ENCODE data around the gene CYB5D1.

Gene CYB5D1

DNA sequence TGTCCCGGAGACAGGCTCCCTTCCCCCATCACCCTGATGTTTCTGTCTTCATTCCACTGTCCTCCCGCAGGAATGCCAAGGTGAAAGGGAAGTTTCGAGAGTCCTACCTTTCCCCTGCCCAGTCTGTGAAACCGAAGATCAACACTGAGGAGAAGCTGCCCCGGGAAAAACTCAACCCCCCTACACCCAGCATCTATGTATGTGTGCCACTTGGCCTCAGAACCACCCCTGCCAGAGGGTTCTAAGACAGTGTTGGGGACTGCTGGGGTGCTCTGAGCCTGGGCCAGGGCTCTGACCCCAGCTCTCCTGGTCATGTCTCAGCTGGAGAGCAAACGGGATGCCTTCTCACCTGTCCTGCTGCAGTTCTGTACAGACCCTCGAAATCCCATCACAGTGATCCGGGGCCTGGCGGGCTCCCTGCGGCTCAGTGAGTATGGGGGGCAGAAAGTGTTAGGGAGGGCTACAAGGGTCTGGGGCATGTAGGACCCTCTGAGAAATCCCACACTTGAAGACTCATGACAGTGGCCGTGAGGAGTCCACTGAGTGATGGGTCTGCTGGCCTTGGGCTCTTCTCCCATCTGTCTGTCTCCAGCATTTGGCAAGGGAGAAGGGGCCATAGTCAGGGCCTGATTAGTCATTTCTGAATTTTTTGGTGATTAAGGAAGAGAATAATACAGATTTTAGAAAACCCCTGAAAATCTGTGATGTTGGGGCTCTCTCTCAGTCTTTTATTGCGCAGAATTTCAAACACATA lies 7.9 kb upstream of the CYB5D1 start:
- Histone ChIP-seq H3K36me3 (ENCODE audit: control insufficient read depth, insufficient read depth, low read length) (peaks cover 13% of the 10 kb centered on the region), H3K27me3 (ENCODE audit: control insufficient read depth, insufficient read depth, low read length) (peaks cover 36% of the 10 kb centered on the region)

DNA sequence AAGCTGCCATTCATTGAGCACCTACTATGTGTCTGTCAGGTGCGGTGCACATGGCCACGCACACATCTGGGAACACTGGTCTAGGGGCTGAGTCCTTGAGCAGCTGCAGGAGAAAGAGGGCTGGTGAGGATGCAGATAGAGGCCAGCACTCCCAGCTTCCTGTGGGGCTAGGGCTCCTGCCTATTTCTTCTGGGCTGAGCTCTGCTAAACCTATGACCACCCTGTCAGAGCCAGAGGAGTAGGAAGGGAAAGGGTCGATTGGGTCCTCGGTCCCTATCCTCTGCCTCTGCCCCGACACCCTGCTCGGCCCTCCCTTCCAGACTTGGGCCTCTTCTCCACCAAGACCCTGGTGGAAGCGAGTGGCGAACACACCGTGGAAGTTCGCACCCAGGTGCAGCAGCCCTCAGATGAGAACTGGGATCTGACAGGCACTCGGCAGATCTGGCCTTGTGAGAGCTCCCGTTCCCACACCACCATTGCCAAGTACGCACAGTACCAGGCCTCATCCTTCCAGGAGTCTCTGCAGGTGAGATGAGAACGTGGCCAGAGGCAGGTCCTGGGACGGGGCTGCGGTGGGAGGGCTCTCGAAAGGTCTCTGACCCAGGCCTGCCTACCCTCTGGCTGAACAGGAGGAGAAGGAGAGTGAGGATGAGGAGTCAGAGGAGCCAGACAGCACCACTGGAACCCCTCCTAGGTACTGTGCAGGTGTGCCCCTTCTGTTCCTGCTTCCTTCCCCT lies 6.9 kb upstream of the CYB5D1 start:
- H3K36me3 ChIP-seq (ENCODE audit: control insufficient read depth, insufficient read depth, low read length), result peaks cover 9% of the 10 kb centered on the region
- peaks cover 2% of the 10 kb centered on the region for H3K4me1 ChIP-seq (ENCODE audit: control insufficient read depth, insufficient read depth, low read length)
- peak overlapping the region; percentile 85 for H3K4me3 ChIP-seq (ENCODE audit: low read depth, low read length)
- H3K9me3 ChIP-seq (ENCODE audit: control insufficient read depth, insufficient read depth, low read length), result no peaks in the 10 kb centered on the region
- H3K9ac ChIP-seq (ENCODE audit: low read depth, low read length), result peak overlapping the region; percentile 47
- peaks cover 43% of the 10 kb centered on the region for H3K27me3 ChIP-seq (ENCODE audit: control insufficient read depth, insufficient read depth, low read length)

More for the DNA sequence above, 7.9 kb upstream of the CYB5D1 start:
- Histone ChIP-seq H3K4me1 (ENCODE audit: control insufficient read depth, insufficient read depth, low read length) (peaks cover 2% of the 10 kb centered on the region), H3K4me3 (ENCODE audit: low read depth, low read length) (no peak overlapping the region), H3K9ac (ENCODE audit: low read depth, low read length) (no peak overlapping the region), H3K9me3 (ENCODE audit: control insufficient read depth, insufficient read depth, low read length) (no peaks in the 10 kb centered on the region)

DNA sequence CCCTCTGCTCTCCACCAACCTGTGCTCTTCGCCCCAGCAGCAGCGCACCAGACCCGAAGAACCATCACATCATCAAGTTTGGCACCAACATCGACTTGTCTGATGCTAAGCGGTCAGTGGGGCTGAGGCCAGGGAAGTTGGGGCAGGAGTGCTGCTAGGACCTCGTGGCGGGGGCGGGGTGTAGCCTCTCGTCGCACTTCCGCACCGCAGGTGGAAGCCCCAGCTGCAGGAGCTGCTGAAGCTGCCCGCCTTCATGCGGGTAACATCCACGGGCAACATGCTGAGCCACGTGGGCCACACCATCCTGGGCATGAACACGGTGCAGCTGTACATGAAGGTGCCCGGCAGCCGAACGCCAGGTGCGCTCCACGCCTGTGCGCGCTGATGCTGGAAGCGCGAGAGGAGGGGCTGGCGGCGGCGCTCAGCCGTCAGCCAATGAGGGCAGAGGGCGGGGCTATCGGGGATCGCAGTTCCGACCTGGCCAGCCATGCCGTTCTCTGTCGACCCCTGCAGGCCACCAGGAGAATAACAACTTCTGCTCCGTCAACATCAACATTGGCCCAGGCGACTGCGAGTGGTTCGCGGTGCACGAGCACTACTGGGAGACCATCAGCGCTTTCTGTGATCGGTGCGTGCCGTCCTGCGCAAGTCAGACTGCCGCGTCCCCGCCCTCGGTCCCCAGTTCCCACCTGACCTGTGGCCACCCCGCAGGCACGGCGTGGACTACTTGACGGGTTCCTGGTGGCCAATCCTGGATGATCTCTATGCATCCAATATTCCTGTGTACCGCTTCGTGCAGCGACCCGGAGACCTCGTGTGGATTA lies 6.2 kb upstream of the CYB5D1 start:
- Histone ChIP-seq H3K9me3 (ENCODE audit: control insufficient read depth, insufficient read depth, low read length) (no peaks in the 10 kb centered on the region), H3K4me1 (ENCODE audit: control insufficient read depth, insufficient read depth, low read length) (peaks cover 4% of the 10 kb centered on the region), H3K27me3 (ENCODE audit: control insufficient read depth, insufficient read depth, low read length) (peaks cover 50% of the 10 kb centered on the region), H3K4me3 (ENCODE audit: low read depth, low read length) (peak overlapping the region; percentile 85), H3K9ac (ENCODE audit: low read depth, low read length) (peak overlapping the region; percentile 47), H3K36me3 (ENCODE audit: control insufficient read depth, insufficient read depth, low read length) (peaks cover 9% of the 10 kb centered on the region)

DNA sequence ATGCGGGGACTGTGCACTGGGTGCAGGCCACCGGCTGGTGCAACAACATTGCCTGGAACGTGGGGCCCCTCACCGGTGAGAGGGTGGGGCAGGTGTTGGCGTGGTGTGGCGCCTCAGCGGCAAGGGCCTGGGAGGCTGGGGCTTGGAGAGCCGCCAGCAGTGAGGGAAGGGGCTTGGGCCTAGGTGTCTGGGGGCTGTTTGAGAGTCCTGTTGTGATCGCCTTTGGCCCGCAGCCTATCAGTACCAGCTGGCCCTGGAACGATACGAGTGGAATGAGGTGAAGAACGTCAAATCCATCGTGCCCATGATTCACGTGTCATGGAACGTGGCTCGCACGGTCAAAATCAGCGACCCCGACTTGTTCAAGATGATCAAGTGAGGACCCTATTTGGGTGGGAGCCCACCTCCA lies 5.5 kb upstream of the CYB5D1 start:
- Histone ChIP-seq H3K27me3 (ENCODE audit: control insufficient read depth, insufficient read depth, low read length) (peaks cover 52% of the 10 kb centered on the region), H3K4me3 (ENCODE audit: low read depth, low read length) (peak overlapping the region; percentile 30), H3K36me3 (ENCODE audit: control insufficient read depth, insufficient read depth, low read length) (peaks cover 9% of the 10 kb centered on the region), H3K9me3 (ENCODE audit: control insufficient read depth, insufficient read depth, low read length) (no peaks in the 10 kb centered on the region), H3K9ac (ENCODE audit: low read depth, low read length) (no peak overlapping the region), H3K4me1 (ENCODE audit: control insufficient read depth, insufficient read depth, low read length) (peaks cover 4% of the 10 kb centered on the region)

DNA sequence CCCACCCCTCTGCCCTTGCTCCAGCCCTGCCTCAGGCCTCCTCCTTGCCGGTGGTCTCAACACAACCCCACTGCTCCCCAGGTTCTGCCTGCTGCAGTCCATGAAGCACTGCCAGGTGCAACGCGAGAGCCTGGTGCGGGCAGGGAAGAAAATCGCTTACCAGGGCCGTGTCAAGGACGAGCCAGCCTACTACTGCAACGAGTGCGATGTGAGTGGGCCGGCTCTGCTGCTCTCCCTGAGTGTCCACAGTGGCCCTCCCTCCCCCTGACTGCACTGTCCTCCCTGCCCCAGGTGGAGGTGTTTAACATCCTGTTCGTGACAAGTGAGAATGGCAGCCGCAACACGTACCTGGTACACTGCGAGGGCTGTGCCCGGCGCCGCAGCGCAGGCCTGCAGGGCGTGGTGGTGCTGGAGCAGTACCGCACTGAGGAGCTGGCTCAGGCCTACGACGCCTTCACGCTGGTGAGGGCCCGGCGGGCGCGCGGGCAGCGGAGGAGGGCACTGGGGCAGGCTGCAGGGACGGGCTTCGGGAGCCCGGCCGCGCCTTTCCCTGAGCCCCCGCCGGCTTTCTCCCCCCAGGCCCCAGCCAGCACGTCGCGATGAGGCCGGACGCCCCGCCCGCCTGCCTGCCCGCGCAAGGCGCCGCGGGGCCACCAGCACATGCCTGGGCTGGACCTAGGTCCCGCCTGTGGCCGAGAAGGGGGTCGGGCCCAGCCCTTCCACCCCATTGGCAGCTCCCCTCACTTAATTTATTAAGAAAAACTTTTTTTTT lies 4.7 kb upstream of the CYB5D1 start:
- Histone ChIP-seq H3K4me3 (ENCODE audit: low read depth, low read length) (peak overlapping the region; percentile 39), H3K27me3 (ENCODE audit: control insufficient read depth, insufficient read depth, low read length) (peaks cover 52% of the 10 kb centered on the region), H3K9ac (ENCODE audit: low read depth, low read length) (no peak overlapping the region), H3K36me3 (ENCODE audit: control insufficient read depth, insufficient read depth, low read length) (peaks cover 9% of the 10 kb centered on the region), H3K9me3 (ENCODE audit: control insufficient read depth, insufficient read depth, low read length) (no peaks in the 10 kb centered on the region), H3K4me1 (ENCODE audit: control insufficient read depth, insufficient read depth, low read length) (peaks cover 4% of the 10 kb centered on the region)

- H3K9me3 ChIP-seq (ENCODE audit: control insufficient read depth, insufficient read depth, low read length), result no peaks in the 10 kb centered on the region
- peaks cover 9% of the 10 kb centered on the region for H3K36me3 ChIP-seq (ENCODE audit: control insufficient read depth, insufficient read depth, low read length)
- H3K4me3 ChIP-seq (ENCODE audit: low read depth, low read length), result peak overlapping the region; percentile 35
- peaks cover 5% of the 10 kb centered on the region for H3K4me1 ChIP-seq (ENCODE audit: control insufficient read depth, insufficient read depth, low read length)
- H3K9ac ChIP-seq (ENCODE audit: low read depth, low read length), result no peak overlapping the region
- peaks cover 52% of the 10 kb centered on the region for H3K27me3 ChIP-seq (ENCODE audit: control insufficient read depth, insufficient read depth, low read length)
These were observed 4.1 kb upstream of the CYB5D1 start for GRCh38 chr17:7853691-7854038.

GRCh38 chr17:7854078-7854777 lies 3.6 kb upstream of the CYB5D1 start:
- peaks cover 8% of the 10 kb centered on the region for H3K4me1 ChIP-seq (ENCODE audit: control insufficient read depth, insufficient read depth, low read length)
- H3K9ac ChIP-seq (ENCODE audit: low read depth, low read length), result no peak overlapping the region
- peaks cover 7% of the 10 kb centered on the region for H3K36me3 ChIP-seq (ENCODE audit: control insufficient read depth, insufficient read depth, low read length)
- H3K9me3 ChIP-seq (ENCODE audit: control insufficient read depth, insufficient read depth, low read length), result no peaks in the 10 kb centered on the region
- peak overlapping the region; percentile 35 for H3K4me3 ChIP-seq (ENCODE audit: low read depth, low read length)
- peaks cover 52% of the 10 kb centered on the region for H3K27me3 ChIP-seq (ENCODE audit: control insufficient read depth, insufficient read depth, low read length)

GRCh38 chr17:7854851-7855659 lies 2.7 kb upstream of the CYB5D1 start, which contains the start of gene TMEM88:
TMEM88 (plus strand) TSS chr17:7855066; CDS start chr17:7855075, 9 bp downstream.
- H3K4me1 ChIP-seq (ENCODE audit: control insufficient read depth, insufficient read depth, low read length), result peaks cover 8% of the 10 kb centered on the region
- peaks cover 7% of the 10 kb centered on the region for H3K36me3 ChIP-seq (ENCODE audit: control insufficient read depth, insufficient read depth, low read length)
- peaks cover 52% of the 10 kb centered on the region for H3K27me3 ChIP-seq (ENCODE audit: control insufficient read depth, insufficient read depth, low read length)
- H3K9ac ChIP-seq (ENCODE audit: low read depth, low read length), result no peak within 1 kb of the TSS
- H3K4me3 ChIP-seq (ENCODE audit: low read depth, low read length), result peak within 1 kb of the TSS; percentile 95
- H3K9me3 ChIP-seq (ENCODE audit: control insufficient read depth, insufficient read depth, low read length), result no peaks in the 10 kb centered on the region

- Histone ChIP-seq H3K4me1 (ENCODE audit: control insufficient read depth, insufficient read depth, low read length) (peaks cover 8% of the 10 kb centered on the region), H3K27me3 (ENCODE audit: control insufficient read depth, insufficient read depth, low read length) (peaks cover 50% of the 10 kb centered on the region), H3K9ac (ENCODE audit: low read depth, low read length) (no peak overlapping the region), H3K36me3 (ENCODE audit: control insufficient read depth, insufficient read depth, low read length) (peaks cover 5% of the 10 kb centered on the region), H3K4me3 (ENCODE audit: low read depth, low read length) (peak overlapping the region; percentile 95), H3K9me3 (ENCODE audit: control insufficient read depth, insufficient read depth, low read length) (no peaks in the 10 kb centered on the region)
These were observed 2.2 kb upstream of the CYB5D1 start for GRCh38 chr17:7855660-7856010.

All from iPS-15b (cell line).